Measurements from ENCODE around the gene C4orf50.

C4orf50 gene

GRCh38 chr4:5942947-5943346 is 75.3 kb downstream of the C4orf50 start:
- no peak for DNase-seq (ENCODE audit: low read depth)

GRCh38 chr4:5941601-5942000 is 76.6 kb downstream of the C4orf50 start:
- DNase-seq (ENCODE audit: low read depth): no peak

DNA sequence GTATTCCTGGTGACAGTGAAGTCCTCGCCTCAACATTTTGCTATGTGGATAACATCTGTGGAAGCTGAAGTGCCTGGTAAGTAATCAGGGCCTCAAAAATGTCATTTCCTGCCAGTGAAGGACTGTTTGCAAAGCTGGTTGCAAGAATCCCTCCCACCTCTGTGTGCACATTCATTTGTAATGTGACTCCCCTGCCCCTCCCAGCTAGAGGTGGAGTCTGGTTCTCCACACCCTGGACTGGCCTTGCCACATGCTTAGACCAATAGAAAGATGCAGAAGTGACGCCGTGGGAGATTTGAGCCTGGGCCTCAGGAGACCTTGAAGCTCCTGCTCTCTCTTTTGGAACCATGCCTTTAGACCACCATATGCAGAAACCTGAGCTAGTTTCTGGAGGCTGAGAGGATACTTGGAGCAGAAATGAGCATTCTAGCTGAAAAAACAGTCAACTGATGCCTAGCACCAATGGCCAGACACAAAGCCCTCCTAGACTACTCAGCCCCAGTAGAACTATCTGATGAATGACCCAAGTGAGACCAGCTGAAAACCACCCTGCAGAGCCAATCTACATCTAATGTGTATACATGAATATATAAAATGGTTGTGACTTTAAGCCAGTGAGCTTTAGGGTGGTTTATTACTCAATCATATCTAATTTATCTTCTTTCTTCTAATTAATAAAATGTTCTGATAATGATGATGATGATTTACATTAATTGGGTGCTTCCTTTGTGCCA is 77.6 kb downstream of the C4orf50 start:
- no peak for DNase-seq (ENCODE audit: low read depth)

- no peak for DNase-seq (ENCODE audit: low read depth)
These were observed 84.0 kb downstream of the C4orf50 start for GRCh38 chr4:5933996-5934831.

- DNase-seq (ENCODE audit: low read depth): no peak
These were observed 85.1 kb downstream of the C4orf50 start for GRCh38 chr4:5933116-5933515.

DNA sequence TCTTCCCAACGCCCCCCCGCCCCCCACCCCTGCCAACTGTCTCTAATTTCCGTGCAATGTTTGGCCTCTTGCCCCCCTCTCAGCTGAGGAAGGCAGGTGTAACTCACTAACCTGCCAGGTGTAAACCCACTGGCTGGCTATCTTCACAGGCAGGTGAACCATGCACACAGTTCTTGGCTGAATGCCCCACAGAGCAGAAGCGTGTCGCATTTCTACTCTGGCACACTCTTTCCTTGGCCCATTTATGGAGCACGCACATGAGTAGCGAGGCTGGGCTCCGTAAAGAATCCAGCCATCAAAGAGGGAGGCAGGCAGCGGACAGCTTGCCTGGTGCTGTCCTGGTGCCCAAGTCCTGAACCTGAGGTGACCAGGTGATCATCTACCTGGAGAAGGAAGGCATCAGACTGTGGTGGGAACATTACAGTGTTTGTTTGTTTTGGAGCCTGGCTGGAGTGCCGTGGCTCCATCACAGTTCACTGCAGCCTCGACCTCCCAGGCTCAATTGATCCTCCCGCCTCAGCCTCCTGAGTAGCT is 86.1 kb downstream of the C4orf50 start:
- no peak for DNase-seq (ENCODE audit: low read depth)

- DNase-seq (ENCODE audit: low read depth): no peak
These were observed 86.7 kb downstream of the C4orf50 start for GRCh38 chr4:5931526-5931925.

DNA sequence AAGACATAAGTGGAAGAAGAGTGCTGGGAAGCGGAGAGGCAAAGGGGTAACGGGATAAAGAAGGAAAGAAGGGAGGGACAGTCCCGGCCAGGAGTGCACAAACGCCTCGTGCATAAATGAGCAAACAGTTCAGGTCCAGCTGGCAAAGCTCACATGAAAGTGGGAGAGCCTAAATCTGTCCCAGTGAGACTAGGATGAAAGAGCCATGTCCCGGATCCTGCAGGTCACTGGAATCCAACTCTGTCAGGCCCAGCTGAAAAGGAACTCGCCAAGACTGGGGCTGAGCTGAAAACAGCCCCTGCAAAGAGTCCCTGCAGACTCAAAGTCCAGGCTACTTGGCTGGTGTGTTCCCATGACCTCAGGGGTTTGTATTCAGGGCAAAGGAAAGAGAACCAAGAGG is 87.4 kb downstream of the C4orf50 start:
- DNase-seq (ENCODE audit: low read depth): no peak

DNA sequence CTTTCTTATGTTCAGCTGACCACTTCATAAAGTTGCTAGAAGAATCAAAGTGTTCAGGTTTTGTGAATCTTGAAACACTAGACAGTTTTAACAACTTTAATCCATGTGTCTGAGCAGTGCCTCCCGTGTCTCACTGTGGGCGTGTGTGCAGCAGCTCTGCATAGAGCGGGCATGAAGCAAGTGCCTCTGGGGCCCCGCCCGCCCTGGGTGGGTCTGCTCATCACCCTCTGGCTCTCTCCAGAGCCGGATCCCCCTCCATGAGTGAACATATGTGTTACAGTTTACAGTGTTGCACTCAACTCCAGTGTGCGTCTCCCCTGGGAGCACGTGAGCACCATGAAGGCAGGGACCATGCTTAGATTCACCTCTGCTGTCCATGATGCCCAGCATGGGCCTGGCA is 87.8 kb downstream of the C4orf50 start:
- no peak for DNase-seq (ENCODE audit: low read depth)

DNA sequence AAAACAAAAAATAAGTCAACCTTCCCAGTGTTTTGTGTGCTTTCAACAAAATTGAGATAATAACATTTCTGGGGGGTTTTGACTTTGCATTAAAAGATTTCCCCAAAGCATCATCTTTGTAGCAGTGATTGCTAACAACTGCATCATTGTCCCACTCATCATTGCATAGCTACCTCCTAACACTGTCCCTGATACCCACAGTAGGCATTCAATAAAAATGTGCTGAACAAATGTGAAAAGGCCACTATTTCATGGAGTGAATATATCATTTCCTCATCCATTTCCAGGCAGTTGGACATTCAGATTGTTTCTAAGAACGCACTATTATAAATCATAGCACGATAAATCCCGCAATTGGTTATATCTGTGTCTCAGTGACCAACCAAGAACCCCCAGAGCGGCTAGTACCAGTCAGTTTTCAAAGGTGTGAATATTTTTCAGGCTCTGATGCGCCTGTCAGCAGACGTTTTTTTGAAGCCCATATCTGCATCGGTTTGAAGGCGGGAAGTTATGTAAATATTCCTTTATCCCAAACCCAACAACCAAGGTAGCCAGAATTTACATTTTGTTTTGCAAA is 89.3 kb downstream of the C4orf50 start:
- no peak for DNase-seq (ENCODE audit: low read depth)

DNA sequence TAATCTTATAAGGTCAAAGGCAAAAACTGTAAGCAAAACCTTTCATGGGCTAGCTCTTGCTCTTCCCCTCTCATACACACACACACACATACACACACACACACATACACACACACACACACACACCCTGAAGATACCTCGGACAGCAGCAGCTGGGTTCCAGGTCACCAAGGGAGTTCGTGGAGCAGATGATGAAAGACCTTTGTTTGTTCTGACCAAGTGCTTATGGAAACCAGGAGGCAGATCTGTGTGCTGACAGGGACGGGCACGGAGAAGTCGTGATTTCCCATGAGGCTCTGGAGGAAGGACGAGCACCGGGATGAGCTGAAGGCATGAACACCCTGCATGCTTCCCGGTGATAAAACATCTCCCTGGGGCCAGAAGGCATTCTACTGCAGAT is 90.0 kb downstream of the C4orf50 start:
- no peak for DNase-seq (ENCODE audit: low read depth)

DNA sequence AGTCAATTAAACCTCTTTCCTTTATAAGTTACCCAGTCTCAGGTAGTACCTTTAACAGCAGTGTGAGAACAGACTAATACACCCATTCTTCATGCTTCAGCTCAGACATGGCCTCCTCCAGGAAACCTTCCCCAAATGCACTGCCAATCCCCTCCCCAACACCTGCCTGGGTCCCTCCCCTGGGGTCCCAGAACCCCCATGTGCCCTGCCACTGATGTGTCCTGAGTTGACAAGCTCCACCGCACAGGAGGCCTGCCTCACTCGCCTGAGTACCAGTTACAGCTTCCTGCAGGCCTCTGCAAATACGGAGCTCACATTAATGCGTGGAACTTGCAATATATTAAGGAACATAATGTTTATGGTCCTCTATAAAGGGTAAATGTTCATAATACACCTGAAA is 90.5 kb downstream of the C4orf50 start:
- no peak for DNase-seq (ENCODE audit: low read depth)

DNA sequence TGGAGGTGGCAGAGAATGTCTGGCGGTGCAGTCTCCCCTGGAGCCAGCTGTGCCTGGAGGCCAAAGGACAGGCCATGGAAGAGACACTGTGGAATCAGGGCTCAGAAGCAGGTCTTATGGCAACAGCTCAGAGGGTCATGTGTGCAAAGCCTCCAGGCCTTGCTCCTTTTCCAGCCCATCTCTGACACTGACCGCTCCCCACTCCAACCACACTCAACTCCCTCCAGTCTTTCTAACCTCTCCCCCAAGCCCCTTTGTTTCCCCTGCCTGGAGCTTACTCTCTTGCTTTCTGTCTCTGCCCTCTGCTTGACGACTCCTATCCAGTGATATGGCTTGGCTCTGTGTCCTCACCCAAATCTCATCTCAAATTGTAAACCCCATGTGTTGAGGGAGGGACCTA is 91.1 kb downstream of the C4orf50 start:
- no peak for DNase-seq (ENCODE audit: low read depth)

- DNase-seq (ENCODE audit: low read depth): no peak
These were observed 91.6 kb downstream of the C4orf50 start for GRCh38 chr4:5926598-5926997.

GRCh38 chr4:5925419-5926200 is 92.6 kb downstream of the C4orf50 start:
- no peak for DNase-seq (ENCODE audit: low read depth)

- no peak for DNase-seq (ENCODE audit: low read depth)
These were observed 93.6 kb downstream of the C4orf50 start for GRCh38 chr4:5924461-5925125.

- DNase-seq (ENCODE audit: low read depth): no peak
These were observed 94.9 kb downstream of the C4orf50 start for GRCh38 chr4:5923376-5923775.

- no peak for DNase-seq (ENCODE audit: low read depth)
These were observed 95.7 kb downstream of the C4orf50 start for GRCh38 chr4:5922556-5922955.

DNA sequence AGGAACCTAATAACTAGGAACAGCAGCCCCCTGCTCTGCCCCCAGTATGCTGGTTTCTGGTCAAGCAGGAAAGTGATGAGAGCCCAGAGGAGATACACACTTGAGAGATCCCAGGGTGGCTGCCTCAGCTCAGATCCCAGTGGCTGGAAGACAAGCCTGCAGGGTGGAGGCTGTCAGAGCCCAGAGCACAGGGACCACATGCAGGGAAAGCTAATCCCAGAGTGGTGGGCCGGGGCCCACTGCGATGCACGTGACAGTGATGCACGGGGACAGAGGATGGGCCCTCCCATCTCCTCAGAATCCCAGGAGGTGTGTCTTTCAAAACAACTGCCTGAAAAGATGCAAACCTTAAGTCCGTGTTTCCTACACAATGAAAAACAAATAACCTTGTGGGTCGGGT is 96.2 kb downstream of the C4orf50 start:
- DNase-seq (ENCODE audit: low read depth): no peak

DNA sequence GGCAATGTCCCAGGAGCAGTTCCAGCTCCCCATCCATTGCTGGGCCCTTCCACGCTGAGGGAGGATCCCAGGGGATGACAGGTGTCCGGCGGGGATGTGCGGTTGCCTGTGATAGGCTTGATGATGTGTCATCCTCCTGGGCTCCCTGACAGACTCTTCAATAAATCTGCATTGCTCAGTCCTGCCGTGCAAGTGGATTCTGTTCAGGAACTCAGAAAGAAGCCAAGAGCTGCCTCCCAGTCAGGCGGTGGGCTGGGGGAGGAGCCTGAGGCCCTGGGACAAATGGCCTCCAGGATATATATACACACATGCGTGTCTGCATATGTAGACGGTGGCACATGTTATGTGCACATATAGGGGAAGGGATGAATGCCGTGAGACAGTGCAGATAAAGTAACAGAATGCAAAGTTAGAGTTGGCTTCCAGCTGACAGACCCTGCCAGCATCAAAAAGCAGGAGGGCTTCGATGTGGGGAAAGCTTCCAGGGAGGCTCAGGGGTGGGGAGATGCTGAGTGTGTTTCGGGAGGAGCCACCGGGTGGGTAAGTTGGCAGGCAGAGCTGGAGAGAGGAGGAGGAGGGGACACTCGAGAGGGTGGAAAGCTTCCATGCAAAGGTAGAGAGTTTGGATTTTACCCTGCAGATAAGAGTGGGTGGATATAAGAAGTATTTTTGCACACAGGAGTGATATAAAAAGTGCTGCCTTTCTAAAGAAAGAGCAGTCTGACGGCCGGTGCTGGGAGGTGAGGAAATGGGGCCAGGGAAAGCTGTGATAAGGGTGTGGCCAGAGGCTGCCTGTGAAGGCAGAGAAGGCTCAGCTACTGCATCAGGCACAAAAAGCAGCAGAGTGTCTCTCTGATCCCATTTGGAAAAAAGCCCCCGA is 96.9 kb downstream of the C4orf50 start:
- no peak for DNase-seq (ENCODE audit: low read depth)

GRCh38 chr4:5919571-5919970 is 98.7 kb downstream of the C4orf50 start:
- DNase-seq (ENCODE audit: low read depth): no peak
